Esophagus muscularis mucosa (tissue), 4 donors: ENCODE results near the gene GATA1. TPM values are rescaled to one million over a fixed set of nuclear protein-coding genes. Genes with fewer than 3 reads are reported as not detected.

Experiments used
- DNase-seq: peaks from one replicate; pipeline ENCODE4 v3.0.0-alpha.2; 2017; ENCODE audit errors: extremely low spot score
- H3K27ac ChIP-seq, 4 donors: fragments of 200-600 bp; sonication (generic); replicated peaks in 1 of 4; 1 replicate in 3 of 4; 2 replicates in 1 of 4; pipeline ENCODE4 v1.5.1; 2016 to 2019; ENCODE audit warnings: mild to moderate bottlenecking in 1 of 4
- H3K27me3 ChIP-seq, 4 donors: fragments of 200-600 bp; sonication (generic); one replicate each; pipeline versions ENCODE4 v1.5.1 to v1.6.0; 2016 to 2019
- H3K36me3 ChIP-seq, 4 donors: fragments of 200-600 bp; sonication (generic); one replicate each; pipeline ENCODE4 v1.5.1; 2016 to 2019
- H3K4me1 ChIP-seq, 4 donors: fragments of 200-600 bp; sonication (generic); one replicate each; pipeline ENCODE4 v1.5.1; 2016 to 2019
- H3K4me3 ChIP-seq, 4 donors: fragments of 200-600 bp; sonication (generic); 1 replicate in 2 of 4; 2 replicates in 2 of 4; pipeline ENCODE4 v1.5.1; 2016 to 2019; ENCODE audit warnings: mild to moderate bottlenecking in 4 of 4, moderate library complexity in 1 of 4
- H3K9me3 ChIP-seq, 4 donors: fragments of 200-600 bp; sonication (generic); 1 replicate in 3 of 4; 2 replicates in 1 of 4; pipeline ENCODE4 v1.5.1; 2016 to 2019
- EP300 ChIP-seq: sonication (generic); formaldehyde crosslinking; IDR thresholded peaks from one replicate; pipeline ENCODE4 v1.6.1; 2017; ENCODE audit warnings: antibody characterized with exemption
- POLR2A ChIP-seq: fragments of 450-650 bp; IDR thresholded peaks from one replicate; pipeline ENCODE4 v1.6.1; 2017; ENCODE audit warnings: antibody characterized with exemption, moderate library complexity, mild to moderate bottlenecking, low read depth
- POLR2AphosphoS5 ChIP-seq, 2 donors: sonication (generic); formaldehyde crosslinking; IDR thresholded peaks; one replicate each; pipeline ENCODE4 v1.6.1; 2017; ENCODE audit warnings: antibody characterized with exemption in 2 of 2
- WGBS: methylation state at CpG from one replicate; pipeline ENCODE4 v1.1.5; 2018; 5-methylcytosine and 5-hydroxymethylcytosine counted together
- intact Hi-C: fragments of 100-400 bp; cut with DNase I; formaldehyde crosslinking; loops from one replicate; pipeline ENCODE4 v1.15.1; 2023
- total RNA-seq, 4 donors: library from RNA; depleted of rRNA; stranded (reverse); fragments of >200 nt; gene quantifications; one replicate each; pipeline versions ENCODE4 v1.1.0 to v1.2.1, GENCODE V29; 2016
- TF ChIP-seq, protein P1 (sequence below), 3 experiments: fragments of 200-600 bp in 2 of 3; fragments of 450-650 bp in 1 of 3; sonication (generic) in 2 of 3; IDR thresholded peaks; one replicate each; pipeline ENCODE4 v1.5.1; 2017 to 2019; ENCODE audit warnings: antibody characterized with exemption in 3 of 3, mild to moderate bottlenecking in 2 of 3, moderate library complexity in 1 of 3

Gene GATA1
- total RNA-seq, 4 donors from 2014 or later: 0.50 TPM; not detected in 3

DNA sequence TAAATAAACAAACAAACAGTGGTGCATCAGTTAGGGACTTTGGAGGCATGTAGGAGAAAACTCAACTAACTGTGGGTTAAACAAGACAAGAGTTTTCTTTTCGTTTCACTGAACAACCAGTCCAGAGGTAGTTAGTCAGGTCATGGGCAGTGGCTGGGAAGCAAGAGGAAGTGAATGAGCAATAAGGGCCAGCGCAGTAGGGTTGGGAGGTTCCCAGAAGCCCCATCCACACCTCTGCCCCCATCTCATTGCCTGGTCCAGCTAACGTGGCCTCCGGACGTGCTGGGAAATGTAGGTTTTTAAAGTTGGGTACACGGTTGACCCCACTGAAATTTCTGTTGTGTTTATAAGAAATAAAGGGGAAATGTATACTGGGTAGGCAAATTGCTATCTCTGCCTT is 16.1 kb upstream of the GATA1 start:
- Histone ChIP-seq H3K27me3 (no peaks in the 10 kb centered on the region), H3K4me3 (no peak overlapping the region), H3K27ac (no peak overlapping the region), H3K36me3 (no peaks in the 10 kb centered on the region), H3K4me1 (no peaks in the 10 kb centered on the region), H3K9me3 (no peaks in the 10 kb centered on the region)
- intact Hi-C loops: no loop called here
- WGBS: 70% methylated on average over 6 of the region's 6 CpGs
- DNase-seq: no peak
- TF ChIP-seq POLR2A (no peak), POLR2AphosphoS5 (IDR thresholded peaks at IDR 0.05) (no peak), EP300 (no peak)
- TF ChIP-seq, protein P1, sequence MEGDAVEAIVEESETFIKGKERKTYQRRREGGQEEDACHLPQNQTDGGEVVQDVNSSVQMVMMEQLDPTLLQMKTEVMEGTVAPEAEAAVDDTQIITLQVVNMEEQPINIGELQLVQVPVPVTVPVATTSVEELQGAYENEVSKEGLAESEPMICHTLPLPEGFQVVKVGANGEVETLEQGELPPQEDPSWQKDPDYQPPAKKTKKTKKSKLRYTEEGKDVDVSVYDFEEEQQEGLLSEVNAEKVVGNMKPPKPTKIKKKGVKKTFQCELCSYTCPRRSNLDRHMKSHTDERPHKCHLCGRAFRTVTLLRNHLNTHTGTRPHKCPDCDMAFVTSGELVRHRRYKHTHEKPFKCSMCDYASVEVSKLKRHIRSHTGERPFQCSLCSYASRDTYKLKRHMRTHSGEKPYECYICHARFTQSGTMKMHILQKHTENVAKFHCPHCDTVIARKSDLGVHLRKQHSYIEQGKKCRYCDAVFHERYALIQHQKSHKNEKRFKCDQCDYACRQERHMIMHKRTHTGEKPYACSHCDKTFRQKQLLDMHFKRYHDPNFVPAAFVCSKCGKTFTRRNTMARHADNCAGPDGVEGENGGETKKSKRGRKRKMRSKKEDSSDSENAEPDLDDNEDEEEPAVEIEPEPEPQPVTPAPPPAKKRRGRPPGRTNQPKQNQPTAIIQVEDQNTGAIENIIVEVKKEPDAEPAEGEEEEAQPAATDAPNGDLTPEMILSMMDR (IDR thresholded peaks at IDR 0.05): no peak

DNA sequence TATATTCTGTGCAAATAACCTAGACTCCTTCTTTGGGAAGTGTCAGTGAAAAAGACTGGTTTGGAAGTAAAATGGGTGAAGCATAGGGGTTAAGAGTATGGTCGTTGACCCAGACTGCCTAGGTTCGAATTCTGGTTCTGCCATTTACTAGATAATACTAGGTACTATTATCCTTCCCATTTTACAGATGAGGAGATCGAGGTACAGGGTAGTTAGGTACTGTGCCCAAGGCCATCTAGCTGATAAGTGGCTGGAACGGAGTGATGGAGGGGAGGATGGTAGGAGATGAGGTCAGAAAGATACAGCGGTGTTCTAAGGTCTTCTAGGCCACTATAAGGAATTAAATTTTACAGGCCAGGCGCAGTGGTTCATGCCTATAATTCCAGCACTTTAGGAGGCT is 13.8 kb upstream of the GATA1 start:
- no peak overlapping the region for H3K4me3 ChIP-seq
- DNase-seq: no peak
- H3K4me1 ChIP-seq: no peaks in the 10 kb centered on the region
- no peaks in the 10 kb centered on the region for H3K27me3 ChIP-seq
- H3K9me3 ChIP-seq: no peaks in the 10 kb centered on the region
- H3K36me3 ChIP-seq: no peaks in the 10 kb centered on the region
- TF ChIP-seq POLR2AphosphoS5 (IDR thresholded peaks at IDR 0.05): no peak
- no peak for TF ChIP-seq POLR2A
- TF ChIP-seq, protein P1 (IDR thresholded peaks at IDR 0.05): no peak
- TF ChIP-seq EP300: no peak
- intact Hi-C loops: no loop called here
- WGBS: 80% methylated on average over 6 of the region's 6 CpGs
- no peak overlapping the region for H3K27ac ChIP-seq

DNA sequence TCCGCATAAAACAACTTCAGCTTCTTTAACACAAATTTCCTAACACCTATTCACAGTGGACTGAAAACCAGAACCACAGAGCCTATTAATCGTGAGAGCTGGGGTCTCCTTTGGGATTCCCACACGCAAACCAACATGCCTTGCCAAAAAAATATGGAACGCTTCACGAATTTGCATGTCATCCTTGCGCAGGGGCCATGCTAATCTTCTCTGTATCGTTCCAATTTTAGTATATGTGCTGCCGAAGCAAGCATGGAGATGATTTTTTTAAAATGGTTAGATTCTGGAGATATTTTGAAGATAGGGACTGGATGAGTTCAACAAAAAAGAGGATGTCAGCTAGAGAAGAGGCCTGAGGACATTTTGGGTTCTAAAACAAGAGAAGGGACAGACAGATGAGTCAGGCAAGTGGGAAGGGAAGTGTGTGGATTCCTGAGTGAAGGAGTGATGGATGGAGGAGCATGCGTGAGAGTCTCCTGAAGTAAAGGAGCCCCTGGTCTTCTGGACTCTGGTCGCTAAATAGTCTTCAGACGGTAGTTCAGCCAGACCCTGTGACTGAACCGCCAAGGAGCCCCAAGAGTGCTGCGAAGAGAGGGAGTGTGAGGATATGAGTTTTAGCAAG is 9.5 kb upstream of the GATA1 start:
- Histone ChIP-seq H3K36me3 (no peaks in the 10 kb centered on the region), H3K4me1 (no peaks in the 10 kb centered on the region), H3K27ac (no peak overlapping the region), H3K4me3 (no peak overlapping the region), H3K27me3 (no peaks in the 10 kb centered on the region), H3K9me3 (no peaks in the 10 kb centered on the region)
- TF ChIP-seq POLR2AphosphoS5 (IDR thresholded peaks at IDR 0.05): no peak
- intact Hi-C loops: no loop called here
- WGBS: 70% methylated on average over 13 of the region's 13 CpGs
- DNase-seq: no peak

DNA sequence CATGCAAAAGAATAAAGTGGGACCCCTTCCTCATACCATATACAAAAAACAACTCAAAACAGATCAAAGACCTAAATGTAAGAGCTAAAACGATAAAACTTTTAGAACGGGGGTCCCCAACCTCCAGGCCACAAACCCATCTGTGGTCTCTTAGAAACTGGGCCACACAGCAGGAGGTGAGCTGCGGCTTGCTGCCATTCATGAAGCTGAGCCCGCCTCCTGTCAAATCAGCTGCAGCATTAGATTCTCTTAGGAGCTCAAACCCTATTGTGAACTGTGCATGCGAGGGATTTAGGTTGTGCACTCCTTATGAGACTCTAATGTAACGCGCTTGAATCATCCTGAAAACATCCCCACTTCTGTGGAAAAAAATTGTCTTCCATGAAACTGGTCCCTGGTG is 7.0 kb upstream of the GATA1 start:
- WGBS: 81% methylated on average over 7 of the region's 7 CpGs
- intact Hi-C loops: no loop called here
- Histone ChIP-seq H3K36me3 (no peaks in the 10 kb centered on the region), H3K27ac (no peak overlapping the region), H3K9me3 (no peaks in the 10 kb centered on the region), H3K4me3 (no peak overlapping the region), H3K4me1 (no peaks in the 10 kb centered on the region), H3K27me3 (no peaks in the 10 kb centered on the region)
- DNase-seq: no peak
- no peak for TF ChIP-seq POLR2A
- no peak for TF ChIP-seq EP300
- no peak for TF ChIP-seq POLR2AphosphoS5 (IDR thresholded peaks at IDR 0.05)
- TF ChIP-seq, protein P1 (IDR thresholded peaks at IDR 0.05): no peak

DNA sequence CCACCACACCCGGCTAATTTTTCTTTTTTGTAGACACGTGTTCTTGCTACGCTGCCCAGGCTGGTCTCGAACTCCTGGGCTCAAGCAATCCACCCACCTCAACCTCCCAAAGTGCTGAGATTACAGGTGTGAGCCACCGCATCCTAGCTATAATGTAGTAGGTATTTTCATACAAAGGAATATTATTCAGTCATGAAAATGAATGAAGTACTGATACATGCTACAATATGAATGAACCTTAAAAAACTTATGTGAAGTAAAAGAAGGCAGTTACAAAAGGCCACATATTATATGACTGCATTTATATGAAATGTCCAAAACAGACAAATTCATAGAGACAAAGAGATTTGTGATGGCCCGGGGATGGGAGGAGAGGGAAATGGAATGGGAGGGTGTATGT is 4.7 kb upstream of the GATA1 start:
- Histone ChIP-seq H3K27ac (no peak overlapping the region), H3K36me3 (no peaks in the 10 kb centered on the region), H3K4me1 (no peaks in the 10 kb centered on the region), H3K4me3 (no peak overlapping the region), H3K27me3 (peaks cover 0 to 6% (median 0%) of the 10 kb centered on the region in 4 donors), H3K9me3 (no peaks in the 10 kb centered on the region)
- 86% methylated on average over 6 of the region's 6 CpGs for WGBS
- TF ChIP-seq POLR2A (no peak), POLR2AphosphoS5 (IDR thresholded peaks at IDR 0.05) (no peak), EP300 (no peak)
- TF ChIP-seq, protein P1 (IDR thresholded peaks at IDR 0.05): no peak
- DNase-seq: no peak
- intact Hi-C loops: no loop called here
